Retinal pigment epithelial cell (primary cell): ENCODE measurements around the gene INHBA.

ENCODE experiments used
- DNase-seq: peaks from one replicate; pipeline ENCODE4 v3.0.0-alpha.2; 2010; ENCODE audit warnings: low read depth
- H3K4me3 ChIP-seq: 2 replicates; pipeline ENCODE4 v1.5.1; 2011; ENCODE audit warnings: mild to moderate bottlenecking, low read length, control low read depth, moderate library complexity
- CTCF ChIP-seq: conservative IDR thresholded peaks from 2 replicates; pipeline ENCODE4 v1.5.1; 2011; ENCODE audit warnings: low read depth, low read length, control low read depth, inconsistent platforms

The INHBA gene

GRCh38 chr7:41643616-41644015 is 59.3 kb downstream of the INHBA start:
- no peak for DNase-seq
- TF ChIP-seq CTCF: no peak
- no peak overlapping the region for H3K4me3 ChIP-seq

GRCh38 chr7:41641665-41642014 is 61.2 kb downstream of the INHBA start:
- no peak for DNase-seq
- no peak for TF ChIP-seq CTCF
- no peak overlapping the region for H3K4me3 ChIP-seq

- no peak for TF ChIP-seq CTCF
- DNase-seq: no peak
- no peak overlapping the region for H3K4me3 ChIP-seq
These were observed 61.8 kb downstream of the INHBA start for GRCh38 chr7:41641011-41641664.

- H3K4me3 ChIP-seq: no peak overlapping the region
- TF ChIP-seq CTCF: no peak
- no peak for DNase-seq
These were observed 62.4 kb downstream of the INHBA start for GRCh38 chr7:41640487-41640886.

GRCh38 chr7:41637049-41637448 is 65.8 kb downstream of the INHBA start:
- no peak overlapping the region for H3K4me3 ChIP-seq
- no peak for DNase-seq
- TF ChIP-seq CTCF: no peak
